ENCODE data around the gene DPP10. TPM values are rescaled to one million over a fixed set of nuclear protein-coding genes. Genes with fewer than 3 reads are reported as not detected.

DPP10 gene
- total and polyA plus RNA-seq, 10 of the 15 experiments (the other 5 are each of a cell fraction or from before 2014, with no cell fraction given): not detected

DNA sequence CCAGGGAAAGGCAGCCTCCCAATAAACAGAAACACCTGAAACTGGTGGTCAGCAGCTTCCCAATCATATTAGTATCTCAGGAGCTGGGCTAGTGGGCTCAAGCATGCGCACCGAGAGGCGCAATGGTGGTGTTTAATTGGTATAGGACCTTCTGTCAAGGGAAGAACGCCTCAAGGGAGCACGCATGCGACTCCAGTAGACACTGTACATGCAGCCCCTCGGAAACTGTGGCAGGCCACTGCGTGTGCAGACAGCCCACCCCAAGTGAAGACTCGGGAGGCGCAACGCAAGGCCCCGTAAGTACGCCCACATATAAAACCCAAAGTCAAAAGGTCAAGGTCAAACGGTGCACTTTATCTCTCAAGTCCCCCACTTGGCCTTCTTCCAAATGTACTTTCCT, 1405.8 kb downstream of the DPP10 start (continued):
- TF ChIP-seq, protein P1, sequence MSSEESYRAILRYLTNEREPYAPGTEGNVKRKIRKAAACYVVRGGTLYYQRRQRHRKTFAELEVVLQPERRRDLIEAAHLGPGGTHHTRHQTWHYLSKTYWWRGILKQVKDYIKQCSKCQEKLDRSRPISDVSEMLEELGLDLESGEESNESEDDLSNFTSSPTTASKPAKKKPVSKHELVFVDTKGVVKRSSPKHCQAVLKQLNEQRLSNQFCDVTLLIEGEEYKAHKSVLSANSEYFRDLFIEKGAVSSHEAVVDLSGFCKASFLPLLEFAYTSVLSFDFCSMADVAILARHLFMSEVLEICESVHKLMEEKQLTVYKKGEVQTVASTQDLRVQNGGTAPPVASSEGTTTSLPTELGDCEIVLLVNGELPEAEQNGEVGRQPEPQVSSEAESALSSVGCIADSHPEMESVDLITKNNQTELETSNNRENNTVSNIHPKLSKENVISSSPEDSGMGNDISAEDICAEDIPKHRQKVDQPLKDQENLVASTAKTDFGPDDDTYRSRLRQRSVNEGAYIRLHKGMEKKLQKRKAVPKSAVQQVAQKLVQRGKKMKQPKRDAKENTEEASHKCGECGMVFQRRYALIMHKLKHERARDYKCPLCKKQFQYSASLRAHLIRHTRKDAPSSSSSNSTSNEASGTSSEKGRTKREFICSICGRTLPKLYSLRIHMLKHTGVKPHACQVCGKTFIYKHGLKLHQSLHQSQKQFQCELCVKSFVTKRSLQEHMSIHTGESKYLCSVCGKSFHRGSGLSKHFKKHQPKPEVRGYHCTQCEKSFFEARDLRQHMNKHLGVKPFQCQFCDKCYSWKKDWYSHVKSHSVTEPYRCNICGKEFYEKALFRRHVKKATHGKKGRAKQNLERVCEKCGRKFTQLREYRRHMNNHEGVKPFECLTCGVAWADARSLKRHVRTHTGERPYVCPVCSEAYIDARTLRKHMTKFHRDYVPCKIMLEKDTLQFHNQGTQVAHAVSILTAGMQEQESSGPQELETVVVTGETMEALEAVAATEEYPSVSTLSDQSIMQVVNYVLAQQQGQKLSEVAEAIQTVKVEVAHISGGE (CRISPR knock-in tag; IDR thresholded peaks at IDR 0.05): no peak
- TF ChIP-seq EED (IDR thresholded peaks at IDR 0.05; ENCODE audit: low read depth): no peak
- no peak for TF ChIP-seq SRF (IDR thresholded peaks at IDR 0.05; ENCODE audit: low read depth in 2 of 2, low read length in 2 of 2)
- no peak for TF ChIP-seq TAF1 (IDR thresholded peaks at IDR 0.05; ENCODE audit: borderline replicate concordance, low read depth, low read length)
- TF ChIP-seq RELA (IDR thresholded peaks at IDR 0.05; ENCODE audit: borderline replicate concordance, partially characterized antibody): no peak

DNA sequence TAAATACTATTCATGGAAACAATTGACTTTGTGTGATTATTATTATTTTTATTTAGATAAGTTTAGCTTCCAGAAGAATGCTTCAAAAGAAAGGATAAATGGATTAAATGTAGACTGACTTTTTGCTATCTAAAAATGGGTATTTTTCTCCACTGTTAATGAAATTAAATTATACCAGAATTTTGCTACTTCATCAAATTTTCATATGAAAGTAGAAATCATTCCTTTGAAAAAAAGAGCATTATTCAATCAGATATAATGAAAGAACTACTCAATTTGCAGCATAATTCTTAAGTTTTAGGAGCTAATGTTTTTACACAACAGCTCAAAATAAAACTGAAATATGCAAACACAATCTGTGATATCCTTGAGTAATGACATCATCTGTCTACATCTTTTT, 1424.6 kb downstream of the DPP10 start:
- intact Hi-C loops (cut with micrococcal nuclease; ENCODE audit: unreplicated experiment): no loop called here
- H3K79me2 ChIP-seq (ENCODE audit: control insufficient read depth, insufficient read depth, low read length): no peaks in the 10 kb centered on the region
- no TSS peak for BruUV-seq (replicated peaks)
- H3K27ac ChIP-seq (ENCODE audit: control insufficient read depth, insufficient read depth): no peak overlapping the region
- FAIRE-seq (no peak), ATAC-seq (no peak), DNase-seq (ENCODE audit: low read depth, low spot score) (no peak)
- no peaks in the 10 kb centered on the region for H3K4me1 ChIP-seq (ENCODE audit: control insufficient read depth, insufficient read depth, low read length)
- no peak overlapping the region for H3K4me2 ChIP-seq (ENCODE audit: control insufficient read depth, insufficient read depth)
- no peaks in the 10 kb centered on the region for H3K9me3 ChIP-seq (replicated peaks; ENCODE audit: control insufficient read depth, insufficient read depth, low read length)
- H3K36me3 ChIP-seq (ENCODE audit: control insufficient read depth in 2 of 2, insufficient read depth in 2 of 2, low read length in 1 of 2): no peaks in the 10 kb centered on the region
- ChIA-PET CTCF (no interaction called here), SMC1A (ENCODE audit: uncharacterized antibody, unreplicated experiment) (interaction anchor here (0.8 kb wide), 1 partner anchor 16 kb away, joined by 3 read pairs; no protein-coding TSS in a partner anchor), POLR2A (no interaction called here), RAD21 (ENCODE audit: unreplicated experiment) (no interaction called here)
- no peaks in the 10 kb centered on the region for H3K27me3 ChIP-seq (replicated peaks in 1 of 2; ENCODE audit: control insufficient read depth in 2 of 2, insufficient read depth in 2 of 2, low read length in 1 of 2)
- H3K9ac ChIP-seq (ENCODE audit: control insufficient read depth, insufficient read depth, low read length): no peak overlapping the region
- in situ Hi-C loops (cut with MboI): no loop called here
- H3K4me3 ChIP-seq: no peak overlapping the region
- H4K20me1 ChIP-seq (ENCODE audit: control insufficient read depth, insufficient read depth): no peaks in the 10 kb centered on the region
- H2AFZ ChIP-seq (ENCODE audit: control insufficient read depth, low read depth, low read length): no peak overlapping the region
- TF ChIP-seq EZH2 (IDR thresholded peaks at IDR 0.05; ENCODE audit: borderline replicate concordance, control insufficient read depth, low read depth, low read length) (no peak), CEBPB (IDR thresholded peaks at IDR 0.05; ENCODE audit: borderline replicate concordance in 1 of 2, low read depth in 2 of 2, low read length in 2 of 2) (no peak), DPF2 (IDR thresholded peaks at IDR 0.05) (no peak), NBN (IDR thresholded peaks at IDR 0.05) (no peak), ZBED1 (IDR thresholded peaks at IDR 0.05; ENCODE audit: borderline replicate concordance) (no peak), EED (IDR thresholded peaks at IDR 0.05; ENCODE audit: low read depth) (no peak), KDM1A (IDR thresholded peaks at IDR 0.05; ENCODE audit: borderline replicate concordance) (no peak), NRF1 (conservative IDR thresholded peaks at IDR 0.05; ENCODE audit: low read depth, low read length) (no peak), ATF7 (IDR thresholded peaks at IDR 0.05; ENCODE audit: low read depth) (no peak), YY1 (IDR thresholded peaks at IDR 0.05; ENCODE audit: low read depth, low read length) (no peak), POLR2AphosphoS2 (IDR thresholded peaks at IDR 0.05; ENCODE audit: low read depth, low read length) (no peak), POLR2A (IDR thresholded peaks at IDR 0.05; ENCODE audit: low read depth, low read length) (no peak), ZNF207 (IDR thresholded peaks at IDR 0.05; ENCODE audit: borderline replicate concordance) (no peak), RAD51 (IDR thresholded peaks at IDR 0.05) (no peak)
- TF ChIP-seq, protein P2, sequence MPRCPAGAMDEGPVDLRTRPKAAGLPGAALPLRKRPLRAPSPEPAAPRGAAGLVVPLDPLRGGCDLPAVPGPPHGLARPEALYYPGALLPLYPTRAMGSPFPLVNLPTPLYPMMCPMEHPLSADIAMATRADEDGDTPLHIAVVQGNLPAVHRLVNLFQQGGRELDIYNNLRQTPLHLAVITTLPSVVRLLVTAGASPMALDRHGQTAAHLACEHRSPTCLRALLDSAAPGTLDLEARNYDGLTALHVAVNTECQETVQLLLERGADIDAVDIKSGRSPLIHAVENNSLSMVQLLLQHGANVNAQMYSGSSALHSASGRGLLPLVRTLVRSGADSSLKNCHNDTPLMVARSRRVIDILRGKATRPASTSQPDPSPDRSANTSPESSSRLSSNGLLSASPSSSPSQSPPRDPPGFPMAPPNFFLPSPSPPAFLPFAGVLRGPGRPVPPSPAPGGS (IDR thresholded peaks at IDR 0.05; ENCODE audit: borderline replicate concordance, insufficient read depth, low read depth, low read length, poor library complexity, severe bottlenecking): no peak

Measured in GM12878 (cell line).